HepG2 (cell line): ENCODE data around the gene PNO1. TPM values are rescaled to one million over a fixed set of nuclear protein-coding genes. Genes with fewer than 3 reads are reported as not detected.

Source experiments
- ATAC-seq: fragments of 200-7000 bp; cut with Tn5 transposase; 3 replicates; pipeline ENCODE4 v1.9.1; 2020; ENCODE audit warnings: mild to moderate bottlenecking, moderate library complexity
- BruUV-seq: library from RNA; stranded (reverse); fragments of 400-500 nt; replicated peaks from 2 replicates; lab custom pipeline; 2021; lab: Mats Ljungman, UMichigan
- CTCF ChIA-PET: fragments of 300-600 bp; formaldehyde crosslinking; extraction: SDS; loops from one replicate; lab custom pipeline; 2021; ENCODE audit warnings: low total read pairs, inconsistent platforms, low intra/inter-chr PET ratio; lab: Yijun Ruan, JAX
- POLR2A ChIA-PET: fragments of 350-600 bp; sonication (Branson Sonifier 250); formaldehyde crosslinking; loops from one replicate; lab custom pipeline; 2020; ENCODE audit warnings: antibody characterized with exemption, inconsistent platforms; lab: Yijun Ruan, JAX
- DNase-seq: peaks from one replicate; pipeline ENCODE4 v3.0.0-alpha.2; 2015; ENCODE audit warnings: low spot score
- FAIRE-seq: peaks from 3 replicates; lab custom pipeline; 2011; peaks lifted over from hg19 to GRCh38; lab: Jason Lieb, UNC
- H2AFZ ChIP-seq: one replicate; pipeline ENCODE4 v1.6.1; 2011; ENCODE audit warnings: low read length, inconsistent platforms
- H3K27ac ChIP-seq: fragments of 300-600 bp; 3 replicates; pipeline ENCODE4 v1.8.0; 2011; ENCODE audit warnings: mixed run types, mild to moderate bottlenecking, mixed read lengths, low read length, inconsistent platforms; ENCODE audit not compliant: insufficient read depth; ENCODE audit errors: extremely low read length
- H3K27me3 ChIP-seq, 2 experiments: fragments of 200-600 bp in 1 of 2; 2 replicates in 1 of 2; 3 replicates in 1 of 2; pipeline versions ENCODE4 v1.6.0 to v1.8.0; 2011; ENCODE audit warnings: low read length in 2 of 2, mild to moderate bottlenecking in 2 of 2, moderate library complexity in 2 of 2, inconsistent platforms in 1 of 2; ENCODE audit not compliant: insufficient read depth in 2 of 2, control insufficient read depth in 1 of 2
- H3K36me3 ChIP-seq, 2 experiments: fragments of 200-600 bp in 1 of 2; replicated peaks in 1 of 2; 2 replicates in 1 of 2; 3 replicates in 1 of 2; pipeline versions ENCODE4 v1.5.1 to v1.8.0; 2011; ENCODE audit warnings: low read length in 2 of 2, inconsistent platforms in 1 of 2; ENCODE audit not compliant: insufficient read depth in 2 of 2, control insufficient read depth in 1 of 2
- H3K4me1 ChIP-seq: 2 replicates; pipeline ENCODE4 v1.5.1; 2012; ENCODE audit warnings: low read length, inconsistent platforms; ENCODE audit not compliant: insufficient read depth
- H3K4me2 ChIP-seq: 2 replicates; pipeline ENCODE4 v1.6.0; 2011; ENCODE audit warnings: low read depth, low read length, inconsistent platforms
- H3K4me3 ChIP-seq, 3 experiments: fragments of 200-600 bp in 1 of 3; sonication (generic), shearing (Covaris generic) in 1 of 3; replicated peaks in 1 of 3; 2 replicates each; pipeline ENCODE4 v1.5.1; 2011 to 2016; ENCODE audit warnings: low read length in 3 of 3, inconsistent platforms in 2 of 3, low read depth in 2 of 3, mild to moderate bottlenecking in 2 of 3, control low read depth in 1 of 3, mixed read lengths in 1 of 3; ENCODE audit not compliant: insufficient read depth in 1 of 3
- H3K79me2 ChIP-seq: one replicate; pipeline ENCODE4 v1.6.1; 2011; ENCODE audit warnings: low read length, inconsistent platforms; ENCODE audit not compliant: insufficient read depth
- H3K9ac ChIP-seq: 2 replicates; pipeline ENCODE4 v1.6.0; 2011; ENCODE audit warnings: mild to moderate bottlenecking, low read depth, low read length, inconsistent platforms; ENCODE audit not compliant: insufficient read depth
- H3K9me3 ChIP-seq: 2 replicates; pipeline ENCODE4 v1.5.1; 2012; ENCODE audit warnings: mild to moderate bottlenecking, low read length
- H4K20me1 ChIP-seq: 2 replicates; pipeline ENCODE4 v1.6.0; 2011; ENCODE audit warnings: inconsistent platforms, mild to moderate bottlenecking, low read length, moderate library complexity; ENCODE audit not compliant: insufficient read depth
- CAMTA2 ChIP-seq: sonication (generic); formaldehyde crosslinking; IDR thresholded peaks from 2 replicates; pipeline ENCODE4 v1.4.0; 2020; ENCODE audit warnings: mild to moderate bottlenecking, missing genetic modification reagents, borderline replicate concordance
- CBX5 ChIP-seq: sonication (generic); formaldehyde crosslinking; IDR thresholded peaks from 2 replicates; pipeline ENCODE4 v1.4.0; 2020; ENCODE audit warnings: missing genetic modification reagents, borderline replicate concordance
- HNRNPK ChIP-seq: fragments of 200-400 bp; formaldehyde crosslinking; IDR thresholded peaks from 2 replicates; pipeline ENCODE4 v1.6.1; 2018; ENCODE audit warnings: low read length, low read depth, moderate library complexity, mild to moderate bottlenecking; ENCODE audit not compliant: poor library complexity, severe bottlenecking
- KDM1A ChIP-seq: IDR thresholded peaks from 2 replicates; pipeline ENCODE4 v1.6.1; 2016; ENCODE audit warnings: missing compliant biosample characterization
- MEF2D ChIP-seq: sonication (generic); formaldehyde crosslinking; IDR thresholded peaks from 2 replicates; pipeline ENCODE4 v1.5.1; 2020; ENCODE audit warnings: mild to moderate bottlenecking, missing genetic modification reagents
- RORA ChIP-seq: sonication (generic); formaldehyde crosslinking; IDR thresholded peaks from 2 replicates; pipeline ENCODE4 v1.5.0; 2020; ENCODE audit warnings: mild to moderate bottlenecking, missing genetic modification reagents, moderate library complexity
- SRSF1 ChIP-seq: fragments of 200-400 bp; formaldehyde crosslinking; optimal IDR thresholded peaks from 2 replicates; pipeline ENCODE3; 2017; ENCODE audit warnings: mild to moderate bottlenecking, low read depth, low read length, moderate library complexity
- ZNF550 ChIP-seq: sonication (generic); formaldehyde crosslinking; IDR thresholded peaks from 2 replicates; pipeline ENCODE4 v1.4.0; 2020; ENCODE audit warnings: mild to moderate bottlenecking, missing genetic modification reagents, borderline replicate concordance
- ZSCAN21 ChIP-seq: sonication (generic); formaldehyde crosslinking; IDR thresholded peaks from 2 replicates; pipeline ENCODE4 v1.8.0; 2022; ENCODE audit warnings: mild to moderate bottlenecking, missing genetic modification reagents, moderate library complexity, borderline replicate concordance
- WGBS: methylation state at CpG from one replicate; pipeline ENCODE4 v1.1.6; 2017; ENCODE audit warnings: low lambda C conversion rate; 5-methylcytosine and 5-hydroxymethylcytosine counted together
- in situ Hi-C: cut with HindIII; loops from 2 replicates; pipeline ENCODE4 v1.10.0; 2017; ENCODE audit warnings: low pct_unique_long_range_greater_than_20kb; ENCODE audit not compliant: extremely low pct_ligation_motif_present
- intact Hi-C: fragments of 100-400 bp; cut with micrococcal nuclease; formaldehyde crosslinking; loops from one replicate; pipeline ENCODE4 v1.10.0; 2022; ENCODE audit not compliant: unreplicated experiment
- polyA plus RNA-seq, 8 experiments: library from polyadenylated mRNA; depleted of rRNA in 3 of 8; stranded (reverse) in 7 of 8; unstranded in 1 of 8; fragments of >200 nt; fragmentation: Illumina TruSeq in 4 of 8; extraction: Trizol in 4 of 8; gene quantifications; 2 replicates each; pipeline versions ENCODE4 v1.2.1 to v1.2.3, GENCODE V29; 2011 to 2016; ENCODE audit warnings: low read depth in 4 of 8, missing spikeins in 1 of 8, mixed read lengths in 1 of 8; ENCODE audit not compliant: insufficient read depth in 1 of 8
- total RNA-seq, 5 experiments: library from RNA; depleted of rRNA; stranded (reverse); fragments of >200 nt; fragmentation: Illumina TruSeq; extraction: Trizol; gene quantifications; 2 replicates each; pipeline ENCODE4 v1.2.3, GENCODE V29; 2016; ENCODE audit warnings: low read depth in 1 of 5
- TF ChIP-seq, protein P1 (sequence below), 2 experiments: sonication (generic) in 1 of 2; formaldehyde crosslinking in 1 of 2; IDR thresholded peaks; 2 replicates each; pipeline versions ENCODE4 v1.5.1 to v1.6.1; 2011 to 2020; ENCODE audit warnings: borderline replicate concordance in 1 of 2, low read depth in 1 of 2, low read length in 1 of 2, mild to moderate bottlenecking in 1 of 2, missing genetic modification reagents in 1 of 2, moderate library complexity in 1 of 2
- TF ChIP-seq, protein P2 (sequence below): sonication (generic); formaldehyde crosslinking; IDR thresholded peaks from 2 replicates; pipeline ENCODE4 v1.5.1; 2020; ENCODE audit warnings: missing genetic modification reagents, mild to moderate bottlenecking, borderline replicate concordance
- TF ChIP-seq, protein P3 (sequence below): sonication (generic); formaldehyde crosslinking; IDR thresholded peaks from 2 replicates; pipeline ENCODE4 v1.9.0; 2022; ENCODE audit warnings: missing genetic modification reagents, mild to moderate bottlenecking, borderline replicate concordance

The PNO1 gene
- total and polyA plus RNA-seq, 2 of the 13 experiments (the other 11 are each of a cell fraction or from before 2014, with no cell fraction given): 12.8 to 48.5 TPM

GRCh38 chr2:68216454-68217310 is 59.0 kb downstream of the PNO1 start:
- FAIRE-seq: no peak
- no peak for DNase-seq
- in situ Hi-C loops (no loop called here), intact Hi-C loops (no loop called here)
- Histone ChIP-seq H3K27me3 (no peaks in the 10 kb centered on the region), H3K4me2 (no peak overlapping the region), H4K20me1 (peaks cover 37% of the 10 kb centered on the region; the same call in 1 of the 2 replicates), H3K9ac (no peak overlapping the region), H3K4me1 (peaks cover 11% of the 10 kb centered on the region; the same call in 1 of the 2 replicates), H3K4me3 (no peak overlapping the region), H2AFZ (no peak overlapping the region), H3K79me2 (peaks cover 100% of the 10 kb centered on the region), H3K27ac (no peak overlapping the region), H3K9me3 (no peaks in the 10 kb centered on the region), H3K36me3 (peaks cover 4 to 26% of the 10 kb centered on the region in 2 experiments; a peak in 4 of 5 replicates)
- ATAC-seq: no peak
- CTCF ChIA-PET: no interaction called here
- WGBS: 99% methylated on average over 2 of the region's 2 CpGs
- BruUV-seq: no TSS peak
- POLR2A ChIA-PET: no interaction called here
- no peak for TF ChIP-seq MEF2D (CRISPR knock-in tag)
- TF ChIP-seq CAMTA2 (CRISPR knock-in tag): no peak
- TF ChIP-seq SRSF1: no peak
- TF ChIP-seq RORA: no peak
- TF ChIP-seq, protein P1, sequence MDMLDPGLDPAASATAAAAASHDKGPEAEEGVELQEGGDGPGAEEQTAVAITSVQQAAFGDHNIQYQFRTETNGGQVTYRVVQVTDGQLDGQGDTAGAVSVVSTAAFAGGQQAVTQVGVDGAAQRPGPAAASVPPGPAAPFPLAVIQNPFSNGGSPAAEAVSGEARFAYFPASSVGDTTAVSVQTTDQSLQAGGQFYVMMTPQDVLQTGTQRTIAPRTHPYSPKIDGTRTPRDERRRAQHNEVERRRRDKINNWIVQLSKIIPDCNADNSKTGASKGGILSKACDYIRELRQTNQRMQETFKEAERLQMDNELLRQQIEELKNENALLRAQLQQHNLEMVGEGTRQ (IDR thresholded peaks at IDR 0.05; ENCODE audit: low read depth, low read length): no peak
- TF ChIP-seq, protein P1 (CRISPR knock-in tag; IDR thresholded peaks at IDR 0.05; ENCODE audit: borderline replicate concordance): no peak
- TF ChIP-seq CBX5 (CRISPR knock-in tag): no peak
- no peak for TF ChIP-seq ZNF550 (CRISPR knock-in tag)
- TF ChIP-seq HNRNPK: no peak
- TF ChIP-seq ZSCAN21: no peak
- TF ChIP-seq, protein P2, sequence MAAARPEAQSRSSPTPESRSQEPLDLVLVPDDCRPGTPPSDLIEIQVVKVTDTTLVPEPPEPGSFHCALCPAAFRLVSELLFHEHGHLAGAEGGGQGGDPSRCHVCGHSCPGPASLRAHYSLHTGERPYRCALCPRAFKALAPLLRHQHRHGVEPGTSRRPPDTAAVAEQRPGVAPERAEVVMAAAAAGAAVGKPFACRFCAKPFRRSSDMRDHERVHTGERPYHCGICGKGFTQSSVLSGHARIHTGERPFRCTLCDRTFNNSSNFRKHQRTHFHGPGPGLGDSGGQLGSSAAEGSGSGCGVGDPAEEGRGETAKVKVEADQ (CRISPR knock-in tag): no peak
- TF ChIP-seq, protein P3, sequence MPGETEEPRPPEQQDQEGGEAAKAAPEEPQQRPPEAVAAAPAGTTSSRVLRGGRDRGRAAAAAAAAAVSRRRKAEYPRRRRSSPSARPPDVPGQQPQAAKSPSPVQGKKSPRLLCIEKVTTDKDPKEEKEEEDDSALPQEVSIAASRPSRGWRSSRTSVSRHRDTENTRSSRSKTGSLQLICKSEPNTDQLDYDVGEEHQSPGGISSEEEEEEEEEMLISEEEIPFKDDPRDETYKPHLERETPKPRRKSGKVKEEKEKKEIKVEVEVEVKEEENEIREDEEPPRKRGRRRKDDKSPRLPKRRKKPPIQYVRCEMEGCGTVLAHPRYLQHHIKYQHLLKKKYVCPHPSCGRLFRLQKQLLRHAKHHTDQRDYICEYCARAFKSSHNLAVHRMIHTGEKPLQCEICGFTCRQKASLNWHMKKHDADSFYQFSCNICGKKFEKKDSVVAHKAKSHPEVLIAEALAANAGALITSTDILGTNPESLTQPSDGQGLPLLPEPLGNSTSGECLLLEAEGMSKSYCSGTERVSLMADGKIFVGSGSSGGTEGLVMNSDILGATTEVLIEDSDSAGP (CRISPR knock-in tag): no peak
- TF ChIP-seq KDM1A (CRISPR knock-in tag): no peak
